ENCODE data around the gene FRY.

GRCh38 chr13:32211813-32212212 lies 180.2 kb downstream of the FRY start:
- no peak for TF ChIP-seq CTCF (IDR thresholded peaks at IDR 0.05; ENCODE audit: insufficient read depth, low read length)
- TF ChIP-seq REST (IDR thresholded peaks at IDR 0.05; ENCODE audit: insufficient replicate concordance, low read depth), result no peak

Measured in HL-60 (cell line).